Vagina (tissue), 2 donors: Measurements from ENCODE around the gene ZFP69B. TPM values are rescaled to one million over a fixed set of nuclear protein-coding genes. Genes with fewer than 3 reads are reported as not detected.

Experiments used
- DNase-seq, 2 donors: peaks; one replicate each; pipeline ENCODE4 v3.0.0-alpha.2; 2017; ENCODE audit errors: extremely low spot score in 2 of 2
- H3K27ac ChIP-seq: fragments of 200-600 bp; sonication (generic); one replicate; pipeline ENCODE4 v1.5.1; 2019
- H3K27me3 ChIP-seq: fragments of 200-600 bp; sonication (generic); one replicate; pipeline ENCODE4 v1.5.1; 2019
- H3K36me3 ChIP-seq, 2 donors: fragments of 200-600 bp; sonication (generic); one replicate each; pipeline ENCODE4 v1.5.1; 2017 to 2019
- H3K4me1 ChIP-seq: fragments of 200-600 bp; sonication (generic); one replicate; pipeline ENCODE4 v1.5.1; 2019
- H3K4me3 ChIP-seq, 2 donors: fragments of 200-600 bp; sonication (generic); 1 replicate in 1 of 2; 2 replicates in 1 of 2; pipeline ENCODE4 v1.5.1; 2016 to 2019
- H3K9me3 ChIP-seq: fragments of 200-600 bp; sonication (generic); one replicate; pipeline ENCODE4 v1.5.1; 2019
- CTCF ChIP-seq, 3 experiments: fragments of 450-650 bp in 2 of 3; fragments of 200-600 bp in 1 of 3; sonication (generic) in 1 of 3; IDR thresholded peaks; one replicate each; pipeline ENCODE4 v1.5.1; 2017 to 2019; ENCODE audit warnings: antibody characterized with exemption in 3 of 3, mild to moderate bottlenecking in 2 of 3, moderate library complexity in 2 of 3
- POLR2A ChIP-seq, 2 donors: fragments of 450-650 bp; IDR thresholded peaks; one replicate each; pipeline ENCODE4 v1.6.1; 2017; ENCODE audit warnings: antibody characterized with exemption in 2 of 2, mild to moderate bottlenecking in 2 of 2, moderate library complexity in 2 of 2
- POLR2AphosphoS5 ChIP-seq, 2 donors: sonication (generic); formaldehyde crosslinking; IDR thresholded peaks; one replicate each; pipeline ENCODE4 v1.9.0; 2017; ENCODE audit warnings: antibody characterized with exemption in 2 of 2, mild to moderate bottlenecking in 2 of 2, low read depth in 1 of 2; ENCODE audit not compliant: insufficient read depth in 1 of 2
- intact Hi-C: fragments of 100-400 bp; cut with DNase I; formaldehyde crosslinking; loops from one replicate; pipeline ENCODE4 v1.15.1; 2023
- total RNA-seq: library from RNA; depleted of rRNA; stranded (reverse); fragments of >200 nt; gene quantifications from one replicate; pipeline ENCODE4 v1.2.3, GENCODE V29; 2016

ZFP69B gene
- total RNA-seq, 1 donor from 2014 or later: 1.2 TPM

DNA sequence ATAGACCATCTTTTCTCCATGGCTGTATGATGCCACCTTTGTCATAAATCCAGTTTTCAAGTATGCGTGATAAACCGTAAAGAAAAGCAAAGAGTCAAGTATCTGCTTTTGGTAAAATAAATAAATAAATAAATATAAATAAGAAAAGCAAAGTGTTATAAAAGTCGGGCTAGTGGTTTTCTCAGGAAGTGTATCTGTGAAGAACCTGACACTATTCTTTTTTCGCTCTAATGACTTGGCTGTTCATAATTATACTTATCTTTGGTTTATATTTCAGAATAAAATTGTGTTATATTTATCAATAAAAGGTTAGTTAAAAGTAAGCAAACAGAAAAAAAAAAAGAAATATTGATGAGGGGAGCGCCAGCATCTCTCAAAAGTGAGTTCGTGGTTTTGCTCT is 57.7 kb downstream of the ZFP69B start:
- Histone ChIP-seq H3K4me1 (peaks cover 17% of the 10 kb centered on the region), H3K27ac (peak overlapping the region; percentile 42), H3K27me3 (no peaks in the 10 kb centered on the region), H3K9me3 (peaks cover 3% of the 10 kb centered on the region), H3K36me3 (no peaks in the 10 kb centered on the region), H3K4me3 (peak overlapping the region; percentile 66 to 86)
- DNase-seq: no peak
- TF ChIP-seq POLR2A (IDR thresholded peaks at IDR 0.05): no peak
- no peak for TF ChIP-seq CTCF (IDR thresholded peaks at IDR 0.05)
- no peak for TF ChIP-seq POLR2AphosphoS5 (IDR thresholded peaks at IDR 0.05; ENCODE audit: insufficient read depth in 1 of 2, low read depth in 1 of 2)
- intact Hi-C loops: no loop called here

DNA sequence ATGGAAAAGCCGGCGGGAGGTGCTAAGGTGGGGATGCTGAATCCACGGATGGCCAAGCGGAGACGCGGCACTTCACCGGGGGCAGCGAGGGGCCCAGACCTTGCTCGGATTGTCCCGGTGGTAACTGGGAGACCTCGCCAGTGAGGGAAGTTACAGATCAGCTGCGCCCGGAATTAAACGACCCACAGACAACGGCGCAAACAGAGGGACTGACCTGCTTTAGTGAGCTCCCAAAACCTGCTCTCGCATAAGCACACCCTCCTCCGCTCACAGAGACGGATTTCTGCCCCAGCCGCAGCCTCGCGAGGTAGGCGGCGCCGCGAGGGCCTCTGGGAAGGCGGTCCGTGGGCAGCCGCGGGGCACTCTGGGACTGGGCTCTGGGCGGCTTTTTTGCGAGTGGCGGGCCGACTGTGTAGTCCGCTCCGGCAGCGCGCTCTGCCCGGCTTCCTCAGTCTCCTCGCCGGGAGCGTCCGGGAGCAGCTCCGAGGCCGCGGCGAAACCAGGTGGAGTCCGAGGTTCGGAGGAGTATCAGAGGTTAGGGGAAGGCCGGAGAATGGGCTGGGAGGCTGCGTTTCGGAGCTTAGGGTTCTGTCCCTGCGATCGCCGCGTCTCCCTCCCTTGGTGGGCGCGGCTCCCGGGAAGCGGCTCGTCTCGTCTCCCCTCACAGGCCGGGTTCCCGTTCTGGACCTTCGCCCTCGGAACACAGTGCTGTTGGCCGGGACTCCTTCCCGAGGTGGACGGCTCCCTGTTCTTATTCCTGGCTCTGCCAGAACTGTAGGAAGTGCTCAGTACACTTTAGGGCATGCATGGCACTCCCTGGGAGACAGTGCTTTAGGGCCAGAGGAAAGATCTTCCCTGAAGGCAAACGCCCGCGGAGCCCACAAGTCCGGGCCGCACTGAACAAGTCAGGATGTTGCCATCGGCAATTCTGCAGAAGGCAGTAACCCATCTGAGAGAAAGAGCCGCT is 58.4 kb downstream of the ZFP69B start, which contains the start of gene EXO5:
EXO5 (plus strand) TSS at position 393 of the 967 bp plus-strand sequence. CDS start 5,778 bp downstream, outside the sequence.
- Histone ChIP-seq H3K36me3 (no peaks in the 10 kb centered on the region), H3K27me3 (no peaks in the 10 kb centered on the region), H3K4me1 (peaks cover 17% of the 10 kb centered on the region), H3K9me3 (no peaks in the 10 kb centered on the region), H3K4me3 (peak within 1 kb of the TSS; percentile 66 to 86), H3K27ac (peak within 1 kb of the TSS; percentile 42)
- no peak for DNase-seq
- intact Hi-C loops: no loop called here
- peak; percentile 74 to 78 for TF ChIP-seq POLR2AphosphoS5 (IDR thresholded peaks at IDR 0.05; ENCODE audit: insufficient read depth in 1 of 2, low read depth in 1 of 2)
- TF ChIP-seq CTCF (IDR thresholded peaks at IDR 0.05): no peak

Other genes with a start within 250 kb of the ZFP69B start
- not detected for gene TMCO2, start 202.5 kb upstream of the ZFP69B start, total RNA-seq
- 25.5 TPM for gene ZMPSTE24, start 192.2 kb upstream of the ZFP69B start, total RNA-seq
- gene COL9A2, start 133.2 kb upstream of the ZFP69B start, total RNA-seq: 7.1 TPM
- 24.8 TPM for gene SMAP2, start 76.7 kb upstream of the ZFP69B start, total RNA-seq
- 4.9 TPM for gene ZFP69, start 26.8 kb downstream of the ZFP69B start, total RNA-seq
- 3.4 TPM for gene EXO5, start 58.3 kb downstream of the ZFP69B start, total RNA-seq
- gene ZNF684, start 81.2 kb downstream of the ZFP69B start, total RNA-seq: 1.2 TPM
- 4.7 TPM for gene RIMS3, start 215.2 kb downstream of the ZFP69B start, total RNA-seq
- 61.6 TPM for gene NFYC, start 241.2 kb downstream of the ZFP69B start, total RNA-seq